Lower leg skin (tissue), 4 donors: ENCODE data around the gene SLC49A3. TPM values are rescaled to one million over a fixed set of nuclear protein-coding genes. Genes with fewer than 3 reads are reported as not detected.

Experiments used
- DNase-seq, 2 donors: peaks; one replicate each; pipeline ENCODE4 v3.0.0-alpha.2; 2019; ENCODE audit warnings: low spot score in 2 of 2
- H3K4me3 ChIP-seq: fragments of 200-600 bp; sonication (generic); 2 replicates; pipeline ENCODE4 v1.5.1; 2017; ENCODE audit warnings: mild to moderate bottlenecking, low read depth; ENCODE audit not compliant: poor library complexity, severe bottlenecking
- CTCF ChIP-seq, 3 donors: fragments of 450-650 bp; IDR thresholded peaks; one replicate each; pipeline ENCODE4 v1.5.1; 2016; ENCODE audit warnings: antibody characterized with exemption in 3 of 3, mild to moderate bottlenecking in 3 of 3, moderate library complexity in 2 of 3
- POLR2A ChIP-seq, 2 donors: fragments of 450-650 bp; IDR thresholded peaks; one replicate each; pipeline ENCODE4 v1.6.1; 2016 to 2017; ENCODE audit warnings: antibody characterized with exemption in 2 of 2, mild to moderate bottlenecking in 1 of 2, moderate library complexity in 1 of 2
- WGBS, 2 donors: methylation state at CpG; one replicate each; pipeline ENCODE4 v1.1.5; 2018; 5-methylcytosine and 5-hydroxymethylcytosine counted together
- intact Hi-C: fragments of 100-400 bp; cut with DNase I; formaldehyde crosslinking; loops from one replicate; pipeline ENCODE4 v1.15.0; 2023; ENCODE audit warnings: low total_unique reads
- total RNA-seq, 4 donors: library from RNA; depleted of rRNA; stranded (reverse); fragments of >200 nt; gene quantifications; one replicate each; pipeline ENCODE4 v1.1.0, GENCODE V29; 2016

SLC49A3 gene
- total RNA-seq, 4 donors from 2014 or later: 16.8 to 33.8 (median 22.7) TPM

- intact Hi-C loops: no loop called here
- WGBS, 2 donors: 64 to 67% methylated on average over 24 of the region's 24 CpGs
- H3K4me3 ChIP-seq: no peak overlapping the region
- no peak for DNase-seq
- no peak for TF ChIP-seq CTCF (IDR thresholded peaks at IDR 0.05)
- TF ChIP-seq POLR2A (IDR thresholded peaks at IDR 0.05): no peak
Measured at GRCh38 chr4:651884-652642, 36.9 kb downstream of the SLC49A3 start.

GRCh38 chr4:650951-651883, 37.7 kb downstream of the SLC49A3 start:
- no peak for DNase-seq
- TF ChIP-seq CTCF (IDR thresholded peaks at IDR 0.05) (no peak), POLR2A (IDR thresholded peaks at IDR 0.05) (no peak)
- no peak overlapping the region for H3K4me3 ChIP-seq
- 20 to 38% methylated on average over 36 to 46 of the region's 49 CpGs for WGBS, 2 donors
- intact Hi-C loops: no loop called here

GRCh38 chr4:650461-650860, 38.5 kb downstream of the SLC49A3 start:
- intact Hi-C loops: no loop called here
- TF ChIP-seq CTCF (IDR thresholded peaks at IDR 0.05) (no peak), POLR2A (IDR thresholded peaks at IDR 0.05) (no peak)
- 76 to 82% methylated on average over 16 to 18 of the region's 18 CpGs for WGBS, 2 donors
- H3K4me3 ChIP-seq: no peak overlapping the region
- DNase-seq: no peak

GRCh38 chr4:649751-650310, 39.1 kb downstream of the SLC49A3 start:
- H3K4me3 ChIP-seq: no peak overlapping the region
- TF ChIP-seq POLR2A (IDR thresholded peaks at IDR 0.05): no peak
- intact Hi-C loops: no loop called here
- DNase-seq: no peak
- 89 to 90% methylated on average over 12 to 13 of the region's 13 CpGs for WGBS, 2 donors

- no peak for DNase-seq
- intact Hi-C loops: no loop called here
- TF ChIP-seq POLR2A (IDR thresholded peaks at IDR 0.05) (no peak), CTCF (IDR thresholded peaks at IDR 0.05) (no peak)
- no peak overlapping the region for H3K4me3 ChIP-seq
- WGBS, 2 donors: 93 to 96% methylated on average over 6 to 7 of the region's 7 CpGs
Measured at GRCh38 chr4:649293-649625, 39.7 kb downstream of the SLC49A3 start.
